ENCODE results near the gene GATA5.

DNA sequence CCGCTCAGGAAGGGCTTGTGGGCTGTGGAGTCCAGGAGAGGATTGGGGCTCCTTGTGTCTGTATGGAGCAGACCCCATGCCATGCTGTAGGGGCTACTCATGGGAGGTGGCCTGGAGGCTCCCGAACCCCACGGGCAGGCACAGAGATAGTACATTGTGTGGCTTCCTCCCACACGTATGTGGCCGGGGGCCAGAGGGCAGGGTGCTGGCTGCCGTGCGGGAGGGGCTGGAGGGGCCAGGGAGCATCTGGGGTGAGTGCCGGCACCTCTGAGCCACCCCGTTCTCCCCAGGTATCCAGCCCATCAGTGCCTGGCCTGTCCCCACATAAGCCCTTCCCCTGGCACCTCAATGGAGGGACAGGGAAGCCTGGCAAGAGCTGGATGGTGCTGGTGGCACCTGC lies 56.0 kb downstream of the GATA5 start:
- TF ChIP-seq POLR2AphosphoS5 (IDR thresholded peaks at IDR 0.05; ENCODE audit: borderline replicate concordance, low read depth, low read length) (no peak), EZH2 (IDR thresholded peaks at IDR 0.05) (no peak)
